GM19397 (cell line): ENCODE measurements around the gene ANTKMT.

Experiments used
- ATAC-seq: cut with Tn5 transposase; IDR thresholded peaks from one replicate; pipeline ENCODE4 v1.9.1; 2021; ENCODE audit warnings: mild to moderate bottlenecking, moderate library complexity; ENCODE audit not compliant: unreplicated experiment

Gene ANTKMT

DNA sequence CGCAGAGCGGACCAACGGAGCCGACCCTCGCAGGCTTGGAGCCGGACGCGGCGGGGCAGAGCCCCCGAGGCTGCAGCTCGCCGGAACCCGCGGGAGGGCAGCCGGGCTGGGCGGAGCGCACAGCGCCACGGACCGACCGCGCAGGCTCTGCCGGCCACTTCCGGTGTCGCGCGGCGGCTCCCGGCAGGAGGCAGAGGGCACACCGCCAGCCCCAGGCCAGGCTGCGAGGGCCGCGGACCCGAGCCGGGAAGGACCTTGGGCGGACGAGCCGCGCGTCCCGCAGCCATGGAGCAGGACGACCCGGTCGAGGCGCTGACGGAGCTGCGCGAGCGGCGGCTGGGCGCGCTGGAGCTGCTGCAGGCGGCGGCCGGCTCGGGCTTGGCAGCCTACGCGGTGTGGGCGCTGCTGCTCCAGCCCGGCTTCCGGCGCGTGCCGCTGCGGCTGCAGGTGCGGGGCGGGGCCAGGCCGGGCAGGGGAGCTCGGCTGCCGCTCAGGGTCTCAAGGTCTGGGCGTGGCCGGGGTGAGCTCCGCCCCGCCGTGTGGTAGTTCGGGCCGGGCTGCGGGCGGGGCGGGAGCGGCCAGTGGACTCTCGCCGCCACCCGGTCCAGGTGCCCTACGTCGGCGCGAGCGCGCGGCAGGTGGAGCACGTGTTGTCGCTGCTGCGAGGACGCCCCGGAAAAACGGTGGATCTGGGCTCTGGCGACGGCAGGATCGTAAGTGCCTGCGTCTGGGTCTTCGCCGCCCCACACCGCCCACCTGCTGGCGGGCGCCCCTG, at the start of gene ANTKMT:
Gene ANTKMT (plus strand): TSS at position 157 of the 775 bp plus-strand sequence. CDS start 129 bp downstream, at position 286.
- ATAC-seq = peak; percentile 69

GRCh38 chr16:671353-672131, 49.4 kb upstream of the ANTKMT start:
- no peak for ATAC-seq

DNA sequence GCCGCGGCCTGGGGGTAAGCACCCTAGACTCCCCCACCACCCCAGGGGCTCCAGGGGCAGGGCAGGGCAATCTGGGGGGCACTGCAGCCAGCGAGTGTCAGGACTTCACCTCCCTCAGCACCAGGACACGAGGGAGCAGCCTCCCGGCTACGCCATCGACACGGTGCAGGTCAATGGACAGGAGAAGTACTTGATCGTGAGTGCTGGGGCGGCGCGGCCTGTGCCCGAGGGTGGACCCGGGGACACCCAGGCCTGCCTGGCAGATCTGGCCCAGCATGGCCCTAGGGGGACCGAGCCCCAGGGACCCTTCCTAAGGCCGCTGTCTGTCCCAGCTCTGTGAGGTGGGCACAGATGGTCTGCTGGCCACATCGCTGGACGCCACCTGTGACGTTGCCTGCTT, 48.6 kb upstream of the ANTKMT start:
- no peak for ATAC-seq

- ATAC-seq = no peak
These were observed 48.1 kb upstream of the ANTKMT start for GRCh38 chr16:672851-673250.

- ATAC-seq = no peak
These were observed 47.5 kb upstream of the ANTKMT start for GRCh38 chr16:673399-673991.

DNA sequence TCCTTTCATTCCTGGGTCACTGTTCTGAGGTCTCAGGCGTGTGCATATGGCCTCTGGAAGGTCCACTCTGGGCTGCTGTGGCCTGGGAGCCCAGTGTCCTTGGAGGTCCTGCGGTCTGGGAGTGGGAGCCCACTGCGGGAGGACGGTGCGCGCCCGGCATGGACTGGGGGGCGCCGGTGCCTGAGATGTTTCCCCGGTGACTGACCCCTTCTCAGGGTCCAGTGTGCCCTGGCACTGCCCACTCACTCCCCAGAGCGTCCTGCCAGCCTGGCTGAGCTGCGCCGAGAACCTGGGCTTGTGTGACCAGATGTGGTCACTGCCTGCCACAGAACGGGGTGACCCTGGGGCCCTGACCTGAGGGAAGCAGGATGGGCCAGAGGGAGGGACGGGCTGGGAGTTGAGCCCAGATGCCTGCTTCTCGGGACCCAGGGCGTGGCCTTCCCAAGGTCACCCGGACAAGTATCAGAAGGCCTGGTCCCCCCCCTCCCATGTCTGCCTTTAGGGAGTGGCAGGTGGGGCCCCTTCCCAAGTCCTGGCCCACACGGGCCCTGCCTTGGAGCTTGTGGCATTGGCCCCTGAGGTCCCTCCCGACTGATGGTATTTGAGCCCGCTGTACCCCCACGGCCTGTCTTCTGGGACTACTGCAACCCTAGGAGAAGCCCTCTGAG, 46.6 kb upstream of the ANTKMT start:
- ATAC-seq = no peak

GRCh38 chr16:674968-675883, 45.7 kb upstream of the ANTKMT start, which contains the start of gene RHBDL1:
Gene RHBDL1, plus strand, starts transcription at chr16:675671. Its CDS starts 120 bp downstream, at chr16:675791.
- no peak for ATAC-seq

DNA sequence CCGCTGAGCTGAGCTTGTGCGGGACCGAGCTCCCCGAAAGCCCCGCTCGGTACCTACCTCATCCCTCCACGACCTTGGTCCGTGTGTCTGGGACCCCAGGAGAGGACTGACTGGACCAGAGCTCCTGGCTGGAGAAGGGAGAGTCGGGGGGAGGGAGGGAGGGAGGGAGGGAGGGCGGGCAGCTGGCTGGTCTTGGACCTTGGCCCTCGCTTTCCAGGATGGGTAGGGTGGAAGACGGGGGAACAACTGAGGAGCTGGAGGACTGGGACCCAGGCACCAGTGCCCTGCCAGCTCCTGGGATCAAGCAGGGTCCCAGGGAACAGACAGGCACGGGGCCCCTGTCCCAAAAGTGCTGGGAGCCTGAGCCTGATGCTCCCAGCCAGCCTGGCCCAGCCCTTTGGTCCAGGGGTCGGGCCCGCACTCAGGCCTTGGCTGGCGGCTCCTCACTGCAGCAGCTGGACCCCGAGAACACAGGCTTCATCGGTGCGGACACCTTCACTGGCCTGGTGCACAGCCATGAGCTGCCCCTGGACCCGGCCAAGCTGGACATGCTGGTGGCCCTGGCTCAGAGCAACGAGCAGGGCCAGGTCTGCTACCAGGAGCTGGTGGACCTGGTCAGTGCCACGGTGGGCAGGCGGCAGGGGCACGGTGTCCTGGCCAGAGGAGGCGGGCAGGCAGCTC, 44.9 kb upstream of the ANTKMT start:
- ATAC-seq = no peak

DNA sequence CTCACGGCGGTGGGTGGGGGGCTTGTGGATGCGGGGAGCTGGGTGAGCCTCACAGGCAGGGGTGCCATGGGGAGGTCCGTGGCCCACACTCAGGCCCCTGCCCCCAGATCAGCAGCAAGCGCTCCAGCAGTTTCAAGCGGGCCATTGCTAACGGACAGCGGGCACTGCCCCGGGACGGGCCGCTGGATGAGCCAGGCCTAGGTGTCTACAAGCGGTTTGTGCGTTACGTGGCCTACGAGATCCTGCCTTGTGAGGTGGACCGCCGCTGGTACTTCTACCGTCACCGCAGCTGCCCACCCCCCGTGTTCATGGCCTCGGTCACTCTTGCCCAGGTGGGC, 44.4 kb upstream of the ANTKMT start:
- ATAC-seq = no peak

DNA sequence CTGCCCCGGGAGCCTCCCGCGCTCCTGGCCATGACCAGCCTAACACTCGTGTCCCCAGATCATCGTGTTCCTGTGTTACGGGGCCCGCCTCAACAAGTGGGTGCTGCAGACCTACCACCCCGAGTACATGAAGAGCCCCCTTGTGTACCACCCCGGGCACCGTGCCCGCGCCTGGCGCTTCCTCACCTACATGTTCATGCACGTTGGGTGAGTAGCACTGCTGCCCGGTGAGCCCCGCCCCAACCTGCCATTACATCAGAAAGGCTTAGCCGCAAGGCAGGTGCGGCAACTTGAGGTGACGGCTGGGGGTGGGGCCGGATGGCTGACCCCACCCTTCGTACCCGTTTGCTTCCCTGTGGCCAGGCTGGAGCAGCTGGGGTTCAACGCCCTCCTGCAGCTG, 44.0 kb upstream of the ANTKMT start:
- no peak for ATAC-seq

- ATAC-seq = no peak
These were observed 43.4 kb upstream of the ANTKMT start for GRCh38 chr16:677316-678190.

DNA sequence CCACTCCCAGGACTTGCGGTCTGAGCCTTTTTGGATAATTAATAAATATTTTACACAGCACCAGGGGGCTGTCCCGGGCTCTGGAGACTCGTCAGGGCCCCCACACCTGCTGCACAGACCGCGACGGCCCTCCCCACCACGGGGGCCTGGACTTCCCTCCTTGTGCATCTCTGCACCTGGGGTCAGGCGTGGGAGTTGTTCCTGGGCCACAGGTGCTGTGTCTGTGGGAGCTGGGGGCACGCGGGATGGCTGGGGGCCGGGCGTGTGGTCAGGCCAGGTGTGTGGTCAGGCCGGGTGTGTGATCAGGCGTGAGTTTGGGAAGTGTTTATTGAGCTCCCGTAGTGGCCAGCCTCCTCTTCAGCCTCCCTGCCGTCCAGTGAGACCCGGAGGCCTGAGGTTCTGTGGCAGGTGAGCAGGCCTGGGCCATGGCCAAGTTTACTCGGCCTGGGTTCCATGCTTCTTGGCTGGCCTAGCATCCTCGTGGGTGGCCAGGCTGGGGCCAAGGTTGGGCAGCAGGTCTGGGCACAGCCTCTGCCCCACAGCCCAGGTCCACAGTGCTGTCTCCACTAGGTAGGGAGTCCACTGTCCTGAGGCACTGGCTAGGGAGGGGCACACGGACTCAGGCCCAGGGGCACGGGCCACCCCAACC, 42.6 kb upstream of the ANTKMT start:
- ATAC-seq = no peak

GRCh38 chr16:678858-679813, 41.8 kb upstream of the ANTKMT start:
- peak; percentile 1 for ATAC-seq

GRCh38 chr16:679814-680624, 40.9 kb upstream of the ANTKMT start, which contains the start of gene STUB1:
Gene STUB1, plus strand, starts transcription at chr16:680410. Its CDS starts 116 bp downstream, at chr16:680526.
- ATAC-seq = peak; percentile 47

GRCh38 chr16:680625-680945, 40.4 kb upstream of the ANTKMT start:
- ATAC-seq = no peak
